RWPE1 (cell line): ENCODE results near the gene STK35.

Source experiments
- CTCF ChIA-PET: fragments of 350-600 bp; sonication (Branson Sonifier 250); formaldehyde crosslinking; extraction: SDS; loops from one replicate; lab custom pipeline; 2021; lab: Yijun Ruan, JAX
- POLR2A ChIA-PET: fragments of 400-600 bp; formaldehyde crosslinking; extraction: SDS; loops from one replicate; lab custom pipeline; 2020; ENCODE audit warnings: antibody characterized with exemption; ENCODE audit not compliant: low non-redundant PET; lab: Yijun Ruan, JAX
- DNase-seq: peaks from one replicate; pipeline ENCODE4 v3.0.0; 2012; ENCODE audit warnings: low spot score
- H3K27ac ChIP-seq: fragments of 450-650 bp; 2 replicates; pipeline ENCODE4 v1.5.1; 2017
- TF ChIP-seq, protein P1 (sequence below): fragments of 450-650 bp; conservative IDR thresholded peaks from 2 replicates; pipeline ENCODE4 v1.5.1; 2017; ENCODE audit warnings: low read depth, mild to moderate bottlenecking

STK35 gene

DNA sequence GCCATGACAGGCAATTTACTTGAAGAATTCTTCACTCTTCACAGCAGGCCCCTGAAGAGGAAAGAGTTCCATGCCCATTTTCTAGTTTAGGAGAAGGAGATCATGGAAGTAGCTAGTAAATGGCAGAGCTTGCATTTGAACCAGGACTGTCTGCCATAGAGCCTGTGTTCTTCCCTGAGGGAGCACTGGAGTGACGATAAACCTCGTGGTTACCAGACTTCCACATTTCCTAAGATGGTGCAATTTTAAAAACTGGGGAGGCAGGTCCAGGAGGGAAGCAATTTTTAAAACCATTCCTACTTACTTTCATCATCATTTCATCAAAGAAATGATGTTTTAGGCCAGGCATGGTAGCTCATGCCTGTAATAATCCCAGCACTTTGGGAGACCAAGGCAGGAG is 36.8 kb downstream of the STK35 start:
- CTCF ChIA-PET = no interaction called here
- TF ChIP-seq, protein P1, sequence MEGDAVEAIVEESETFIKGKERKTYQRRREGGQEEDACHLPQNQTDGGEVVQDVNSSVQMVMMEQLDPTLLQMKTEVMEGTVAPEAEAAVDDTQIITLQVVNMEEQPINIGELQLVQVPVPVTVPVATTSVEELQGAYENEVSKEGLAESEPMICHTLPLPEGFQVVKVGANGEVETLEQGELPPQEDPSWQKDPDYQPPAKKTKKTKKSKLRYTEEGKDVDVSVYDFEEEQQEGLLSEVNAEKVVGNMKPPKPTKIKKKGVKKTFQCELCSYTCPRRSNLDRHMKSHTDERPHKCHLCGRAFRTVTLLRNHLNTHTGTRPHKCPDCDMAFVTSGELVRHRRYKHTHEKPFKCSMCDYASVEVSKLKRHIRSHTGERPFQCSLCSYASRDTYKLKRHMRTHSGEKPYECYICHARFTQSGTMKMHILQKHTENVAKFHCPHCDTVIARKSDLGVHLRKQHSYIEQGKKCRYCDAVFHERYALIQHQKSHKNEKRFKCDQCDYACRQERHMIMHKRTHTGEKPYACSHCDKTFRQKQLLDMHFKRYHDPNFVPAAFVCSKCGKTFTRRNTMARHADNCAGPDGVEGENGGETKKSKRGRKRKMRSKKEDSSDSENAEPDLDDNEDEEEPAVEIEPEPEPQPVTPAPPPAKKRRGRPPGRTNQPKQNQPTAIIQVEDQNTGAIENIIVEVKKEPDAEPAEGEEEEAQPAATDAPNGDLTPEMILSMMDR = no peak
- H3K27ac ChIP-seq = no peak overlapping the region
- POLR2A ChIA-PET = no interaction called here
- DNase-seq = no peak

DNA sequence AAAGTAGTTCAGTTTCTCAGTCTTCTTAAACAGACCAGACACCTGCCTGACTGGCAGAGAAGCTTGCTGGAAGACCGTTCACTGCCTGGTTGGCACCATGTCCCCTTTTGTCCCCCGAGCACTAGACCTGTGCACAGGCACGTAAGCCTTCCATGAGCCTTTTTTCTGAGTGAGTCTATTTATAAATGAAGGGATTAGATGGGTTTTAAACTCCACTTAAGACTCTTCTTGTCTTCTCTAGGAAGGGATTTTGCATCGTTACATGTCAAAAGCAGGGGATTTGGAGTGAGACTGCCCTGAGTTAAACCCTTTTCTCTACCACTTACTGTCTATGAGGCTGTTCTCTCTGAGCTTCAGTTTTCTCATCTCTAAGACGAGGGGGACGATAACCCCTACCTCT is 37.6 kb downstream of the STK35 start:
- POLR2A ChIA-PET = no interaction called here
- no peak for DNase-seq
- CTCF ChIA-PET = no interaction called here

DNA sequence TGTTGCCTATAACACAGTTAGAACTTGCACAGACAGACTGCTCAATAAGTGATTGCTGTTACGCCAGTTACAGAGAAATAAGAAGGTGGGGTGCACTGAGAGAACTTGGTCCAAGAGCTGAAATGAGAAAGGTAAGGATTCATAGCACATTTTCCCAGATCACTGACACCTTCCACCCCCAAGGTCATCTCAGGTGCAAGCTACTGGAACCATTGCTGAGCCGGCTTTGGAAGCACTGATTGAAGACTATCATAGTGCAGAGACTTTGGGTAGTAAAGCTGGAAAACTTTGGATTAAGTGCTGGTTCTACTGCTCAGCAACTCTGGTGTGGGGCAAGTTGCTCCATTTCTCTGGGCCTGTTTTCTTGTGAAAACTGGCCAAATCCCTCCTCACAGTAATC is 38.1 kb downstream of the STK35 start:
- TF ChIP-seq, protein P1 = no peak
- CTCF ChIA-PET = interaction anchor here (0.6 kb wide), 1 partner anchor 33 kb away, joined by 3 read pairs; no protein-coding TSS in a partner anchor
- POLR2A ChIA-PET = no interaction called here
- no peak for DNase-seq
- H3K27ac ChIP-seq = no peak overlapping the region

More for the DNA sequence above, 37.6 kb downstream of the STK35 start:
- no peak overlapping the region for H3K27ac ChIP-seq
- TF ChIP-seq, protein P1 = no peak

DNA sequence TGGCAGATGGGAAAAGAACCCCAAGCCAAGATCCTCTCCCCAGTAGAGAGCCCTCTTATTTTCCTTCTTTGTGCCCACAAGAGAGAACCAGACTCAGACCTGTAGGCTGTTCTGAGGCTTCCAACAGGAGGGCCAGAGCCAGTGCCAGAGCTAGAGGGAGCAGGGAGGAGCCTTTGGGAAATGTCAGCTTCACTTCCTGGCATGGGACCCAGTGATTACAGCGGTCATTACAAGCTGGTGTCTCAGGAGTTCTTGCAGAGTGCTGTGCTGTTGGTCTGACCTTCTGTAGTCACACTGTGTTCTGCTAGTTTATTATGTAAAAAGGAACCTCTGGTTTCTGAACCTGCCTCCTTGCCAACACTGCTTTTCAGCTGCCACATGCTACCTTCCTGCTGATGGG is 38.9 kb downstream of the STK35 start:
- TF ChIP-seq, protein P1 = no peak
- ChIA-PET POLR2A (no interaction called here), CTCF (interaction anchor here (0.6 to 0.7 kb wide), 2 partner anchors 32 to 137 kb away, joined by 3 read pairs; no protein-coding TSS in a partner anchor)
- peak overlapping the region; percentile 6 for H3K27ac ChIP-seq
- DNase-seq = no peak

- CTCF ChIA-PET = no interaction called here
- TF ChIP-seq, protein P1 = no peak
- no peak for DNase-seq
- POLR2A ChIA-PET = no interaction called here
- H3K27ac ChIP-seq = no peak overlapping the region
Observed at GRCh38 chr20:2141600-2142575, 40.3 kb downstream of the STK35 start.

- ChIA-PET POLR2A (no interaction called here), CTCF (no interaction called here)
- TF ChIP-seq, protein P1 = no peak
- no peak for DNase-seq
- H3K27ac ChIP-seq = no peak overlapping the region
Observed at GRCh38 chr20:2142649-2143048, 41.0 kb downstream of the STK35 start.
